ENCODE data around the gene TAC4. TPM values are rescaled to one million over a fixed set of nuclear protein-coding genes. Genes with fewer than 3 reads are reported as not detected.
A peak's percentile ranks its signal among the peaks of the same experiment; 100 is the strongest.

The TAC4 gene
- total and polyA plus RNA-seq, 2 of the 13 experiments (the other 11 are each of a cell fraction or from before 2014, with no cell fraction given): not detected

- TF ChIP-seq IKZF4 (CRISPR knock-in tag; IDR thresholded peaks at IDR 0.05; ENCODE audit: borderline replicate concordance, low read depth, not compliant biosample characterization): peak; percentile 78
- TF ChIP-seq, protein P1, sequence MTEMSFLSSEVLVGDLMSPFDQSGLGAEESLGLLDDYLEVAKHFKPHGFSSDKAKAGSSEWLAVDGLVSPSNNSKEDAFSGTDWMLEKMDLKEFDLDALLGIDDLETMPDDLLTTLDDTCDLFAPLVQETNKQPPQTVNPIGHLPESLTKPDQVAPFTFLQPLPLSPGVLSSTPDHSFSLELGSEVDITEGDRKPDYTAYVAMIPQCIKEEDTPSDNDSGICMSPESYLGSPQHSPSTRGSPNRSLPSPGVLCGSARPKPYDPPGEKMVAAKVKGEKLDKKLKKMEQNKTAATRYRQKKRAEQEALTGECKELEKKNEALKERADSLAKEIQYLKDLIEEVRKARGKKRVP (CRISPR knock-in tag; IDR thresholded peaks at IDR 0.05): peak in 1 of 2 experiments; percentile 87; a peak in 2 of 4 replicates
- TF ChIP-seq, protein P2, sequence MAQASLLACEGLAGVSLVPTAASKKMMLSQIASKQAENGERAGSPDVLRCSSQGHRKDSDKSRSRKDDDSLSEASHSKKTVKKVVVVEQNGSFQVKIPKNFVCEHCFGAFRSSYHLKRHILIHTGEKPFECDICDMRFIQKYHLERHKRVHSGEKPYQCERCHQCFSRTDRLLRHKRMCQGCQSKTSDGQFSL (CRISPR knock-in tag; IDR thresholded peaks at IDR 0.05): no peak
- TF ChIP-seq SALL1 (CRISPR knock-in tag; IDR thresholded peaks at IDR 0.05): peak; percentile 75
- no peak for TF ChIP-seq ZNF10 (CRISPR knock-in tag; IDR thresholded peaks at IDR 0.05; ENCODE audit: borderline replicate concordance, low read depth)
- TF ChIP-seq ZNF616 (CRISPR knock-in tag; IDR thresholded peaks at IDR 0.05; ENCODE audit: low read depth): peak; percentile 36; the same call in 1 of the 2 replicates
- peak; percentile 95; the same call in 1 of the 2 replicates for TF ChIP-seq YEATS2 (CRISPR knock-in tag; IDR thresholded peaks at IDR 0.05; ENCODE audit: borderline replicate concordance)
- TF ChIP-seq ZNF841 (CRISPR knock-in tag; IDR thresholded peaks at IDR 0.05; ENCODE audit: borderline replicate concordance): no peak
- TF ChIP-seq SRSF4 (IDR thresholded peaks at IDR 0.05; ENCODE audit: low read depth, low read length, poor library complexity, severe bottlenecking): no peak
- TF ChIP-seq ZNF550 (CRISPR knock-in tag; IDR thresholded peaks at IDR 0.05; ENCODE audit: borderline replicate concordance): no peak
- TF ChIP-seq DMTF1 (CRISPR knock-in tag; IDR thresholded peaks at IDR 0.05): no peak; the same call in 1 of the 2 replicates
- TF ChIP-seq HOXA3 (CRISPR knock-in tag; IDR thresholded peaks at IDR 0.05): peak; percentile 100
- TF ChIP-seq ZNF570 (CRISPR knock-in tag; IDR thresholded peaks at IDR 0.05; ENCODE audit: borderline replicate concordance): no peak
- 0 out of 2 replicates have a peak, but pooled peaks have one; percentile 50 for TF ChIP-seq GTF3A (CRISPR knock-in tag; conservative IDR thresholded peaks at IDR 0.05)
- peak; percentile 93; the same call in 1 of the 2 replicates for TF ChIP-seq ZNF34 (CRISPR knock-in tag; IDR thresholded peaks at IDR 0.05; ENCODE audit: borderline replicate concordance)
- TF ChIP-seq CHD2 (IDR thresholded peaks at IDR 0.05; ENCODE audit: low read depth, low read length): peak; percentile 84
- TF ChIP-seq, protein P3, sequence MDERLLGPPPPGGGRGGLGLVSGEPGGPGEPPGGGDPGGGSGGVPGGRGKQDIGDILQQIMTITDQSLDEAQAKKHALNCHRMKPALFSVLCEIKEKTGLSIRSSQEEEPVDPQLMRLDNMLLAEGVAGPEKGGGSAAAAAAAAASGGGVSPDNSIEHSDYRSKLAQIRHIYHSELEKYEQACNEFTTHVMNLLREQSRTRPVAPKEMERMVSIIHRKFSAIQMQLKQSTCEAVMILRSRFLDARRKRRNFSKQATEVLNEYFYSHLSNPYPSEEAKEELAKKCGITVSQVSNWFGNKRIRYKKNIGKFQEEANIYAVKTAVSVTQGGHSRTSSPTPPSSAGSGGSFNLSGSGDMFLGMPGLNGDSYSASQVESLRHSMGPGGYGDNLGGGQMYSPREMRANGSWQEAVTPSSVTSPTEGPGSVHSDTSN (CRISPR knock-in tag; IDR thresholded peaks at IDR 0.05): peak; percentile 93
- TF ChIP-seq ADNP (CRISPR knock-in tag; IDR thresholded peaks at IDR 0.05): no peak
- TF ChIP-seq ZNF276 (CRISPR knock-in tag; IDR thresholded peaks at IDR 0.05; ENCODE audit: low read depth): peak; percentile 91; the same call in 1 of the 2 replicates
- no peak for TF ChIP-seq PREB (CRISPR knock-in tag; IDR thresholded peaks at IDR 0.05)
- no peak for TF ChIP-seq NR3C1 (CRISPR knock-in tag; IDR thresholded peaks at IDR 0.05)
These were observed 59.2 kb downstream of the TAC4 start, which contains the start of gene KAT7 (continued) for GRCh38 chr17:49788478-49789242.

Data from HepG2 (cell line).